Subcutaneous abdominal adipose tissue (tissue), 5 donors: ENCODE results near the gene KLK5.
"Not testable (repeated sequence)": the region's sequence is repeated elsewhere in the genome, so short reads cannot be mapped to it uniquely, and the experiment has no call there.

Experiments used
- H3K27ac ChIP-seq: one replicate; pipeline ENCODE4 v1.7.0; 2013; ENCODE audit warnings: low read depth, mild to moderate bottlenecking, inconsistent platforms, low read length, moderate library complexity
- H3K27me3 ChIP-seq, 5 donors: one replicate each; pipeline ENCODE4 v1.7.0; 2013; ENCODE audit warnings: low read length in 5 of 5, inconsistent platforms in 1 of 5; ENCODE audit not compliant: control insufficient read depth in 5 of 5, insufficient read depth in 4 of 5
- H3K36me3 ChIP-seq, 5 donors: one replicate each; pipeline ENCODE4 v1.7.0; 2013; ENCODE audit warnings: low read length in 5 of 5; ENCODE audit not compliant: control insufficient read depth in 5 of 5, insufficient read depth in 5 of 5
- H3K4me1 ChIP-seq, 5 donors: one replicate each; pipeline ENCODE4 v1.7.0; 2013; ENCODE audit warnings: low read length in 5 of 5, mild to moderate bottlenecking in 3 of 5, moderate library complexity in 1 of 5; ENCODE audit not compliant: control insufficient read depth in 5 of 5, insufficient read depth in 5 of 5
- H3K4me3 ChIP-seq, 5 donors: one replicate each; pipeline ENCODE4 v1.7.0; 2013; ENCODE audit warnings: low read length in 5 of 5, low read depth in 1 of 5
- H3K9ac ChIP-seq, 5 donors: one replicate each; pipeline ENCODE4 v1.7.0; 2013; ENCODE audit warnings: low read length in 5 of 5, mild to moderate bottlenecking in 4 of 5, moderate library complexity in 3 of 5
- H3K9me3 ChIP-seq, 5 donors: one replicate each; pipeline ENCODE4 v1.7.0; 2013; ENCODE audit warnings: low read length in 5 of 5; ENCODE audit not compliant: control insufficient read depth in 5 of 5
- donor health status: healthy.
- donor health status: healthy.
- donor health status: healthy.
- donor health status: healthy.
- donor health status: healthy.

Gene KLK5

GRCh38 chr19:50972795-50973376 is 20.0 kb upstream of the KLK5 start:
- Histone ChIP-seq H3K36me3 (no peaks in the 10 kb centered on the region), H3K4me3 (no peak overlapping the region), H3K4me1 (no peaks in the 10 kb centered on the region), H3K9me3 (no peaks in the 10 kb centered on the region), H3K9ac (no peak overlapping the region), H3K27me3 (peaks cover 14 to 29% (median 23%) of the 10 kb centered on the region in 5 donors), H3K27ac (no peak overlapping the region)

DNA sequence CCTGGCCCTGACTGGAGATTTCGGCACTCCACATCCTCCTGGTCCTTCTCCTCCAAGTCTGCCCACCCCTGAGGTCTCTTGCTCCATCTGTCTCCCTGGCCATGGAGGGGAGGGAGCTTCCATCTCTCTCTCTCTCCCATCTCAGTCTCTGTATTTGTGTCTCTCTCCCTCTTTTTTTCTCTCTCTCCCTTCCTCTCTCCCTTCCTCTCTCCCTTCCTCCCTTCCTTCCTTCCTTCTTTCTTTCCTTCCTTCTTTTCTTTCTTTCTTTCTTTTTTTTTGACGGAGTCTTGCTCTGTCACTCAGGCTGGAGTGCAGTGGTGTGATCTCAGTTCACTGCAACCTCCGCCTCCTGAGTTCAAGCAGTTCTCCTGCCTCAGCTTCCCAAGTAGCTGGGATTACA is 17.0 kb upstream of the KLK5 start:
- H3K4me3 ChIP-seq, H3K27ac ChIP-seq, H3K4me1 ChIP-seq, H3K9me3 ChIP-seq, H3K9ac ChIP-seq, H3K36me3 ChIP-seq: not testable (repeated sequence)
- H3K27me3 ChIP-seq = peaks cover 9 to 31% (median 19%) of the 10 kb centered on the region in 5 donors

- Histone ChIP-seq H3K27ac (no peak within 1 kb of the TSS), H3K9ac (no peak within 1 kb of the TSS), H3K36me3 (no peaks in the 10 kb centered on the region), H3K4me1 (no peaks in the 10 kb centered on the region), H3K27me3 (peaks cover 9 to 34% (median 19%) of the 10 kb centered on the region in 5 donors), H3K9me3 (no peaks in the 10 kb centered on the region), H3K4me3 (no peak within 1 kb of the TSS)
Observed at GRCh38 chr19:50969413-50969760, 16.5 kb upstream of the KLK5 start, which contains the start of gene KLK6. Gene KLK6, minus strand, starts transcription at chr19:50969591. Its CDS starts 1,487 bp downstream, at chr19:50968104.

- Histone ChIP-seq H3K36me3 (no peaks in the 10 kb centered on the region), H3K9ac (no peak overlapping the region), H3K27ac (no peak overlapping the region), H3K27me3 (peaks cover 9 to 34% (median 19%) of the 10 kb centered on the region in 5 donors), H3K4me3 (no peak overlapping the region), H3K4me1 (no peaks in the 10 kb centered on the region), H3K9me3 (no peaks in the 10 kb centered on the region)
Observed at GRCh38 chr19:50968716-50969412, 16.0 kb upstream of the KLK5 start.

GRCh38 chr19:50967929-50968715 is 15.3 kb upstream of the KLK5 start:
- Histone ChIP-seq H3K9ac (no peak overlapping the region), H3K27me3 (peaks cover 9 to 34% (median 19%) of the 10 kb centered on the region in 5 donors), H3K36me3 (no peaks in the 10 kb centered on the region), H3K9me3 (no peaks in the 10 kb centered on the region), H3K4me1 (no peaks in the 10 kb centered on the region), H3K4me3 (no peak overlapping the region), H3K27ac (no peak overlapping the region)

GRCh38 chr19:50964266-50964665 is 11.4 kb upstream of the KLK5 start:
- Histone ChIP-seq H3K27me3 (peaks cover 4 to 22% (median 14%) of the 10 kb centered on the region in 5 donors), H3K9me3 (peaks cover 0 to 10% (median 5%) of the 10 kb centered on the region in 5 donors), H3K4me1 (no peaks in the 10 kb centered on the region), H3K36me3 (no peaks in the 10 kb centered on the region), H3K9ac (no peak overlapping the region), H3K27ac (no peak overlapping the region), H3K4me3 (no peak overlapping the region)

GRCh38 chr19:50963381-50963780 is 10.5 kb upstream of the KLK5 start:
- Histone ChIP-seq H3K27ac (no peak overlapping the region), H3K36me3 (no peaks in the 10 kb centered on the region), H3K9ac (no peak overlapping the region), H3K4me1 (no peaks in the 10 kb centered on the region), H3K27me3 (peaks cover 7 to 21% (median 19%) of the 10 kb centered on the region in 5 donors), H3K9me3 (peaks cover 0 to 10% (median 5%) of the 10 kb centered on the region in 5 donors), H3K4me3 (no peak overlapping the region)

GRCh38 chr19:50962245-50962644 is 9.4 kb upstream of the KLK5 start:
- H3K27ac ChIP-seq = no peak overlapping the region
- H3K27me3 ChIP-seq = peaks cover 6 to 28% (median 22%) of the 10 kb centered on the region in 5 donors
- H3K9ac ChIP-seq = no peak overlapping the region
- H3K4me3 ChIP-seq = no peak overlapping the region
- no peaks in the 10 kb centered on the region for H3K36me3 ChIP-seq
- peaks cover 0 to 10% (median 6%) of the 10 kb centered on the region in 5 donors for H3K9me3 ChIP-seq
- no peaks in the 10 kb centered on the region for H3K4me1 ChIP-seq

DNA sequence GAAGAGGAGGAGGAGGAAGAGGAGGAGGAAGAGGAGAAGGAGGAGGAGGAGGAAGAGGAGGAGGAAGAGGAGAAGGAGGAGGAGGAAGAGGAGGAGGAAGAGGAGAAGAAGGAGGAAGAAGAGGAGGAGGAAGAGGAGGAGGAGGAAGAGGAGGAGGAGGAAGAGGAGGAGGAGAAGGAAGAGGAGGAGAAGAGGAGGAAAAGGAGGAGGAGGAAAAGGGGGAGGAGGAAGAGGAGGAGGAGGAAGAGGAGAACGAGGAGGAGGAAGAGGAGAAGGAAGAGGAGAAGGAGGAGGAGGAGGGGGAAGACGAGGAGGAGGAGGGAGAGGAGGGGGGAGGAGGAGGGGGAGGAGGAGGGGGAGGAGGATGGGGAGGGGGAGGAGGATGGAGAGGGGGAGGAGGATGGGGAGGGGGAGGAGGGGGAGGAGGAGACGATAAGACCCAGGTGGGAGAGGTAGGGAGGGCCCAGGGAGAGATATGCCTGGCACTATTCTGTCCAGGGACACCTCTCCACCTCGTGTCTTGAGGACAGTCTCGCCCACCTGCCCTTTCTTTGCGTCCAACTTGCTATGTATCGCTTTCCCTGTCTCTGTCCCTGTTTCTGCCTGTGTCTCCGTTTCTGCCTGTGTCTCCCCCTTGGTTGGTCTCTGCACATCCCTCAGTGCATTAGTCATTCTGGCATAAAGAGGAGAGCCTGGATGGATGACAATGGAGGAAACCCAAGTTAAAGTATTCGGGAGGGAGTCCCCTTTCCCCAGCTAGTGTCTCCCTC is 7.1 kb upstream of the KLK5 start:
- no peak overlapping the region for H3K4me3 ChIP-seq
- peaks cover 0 to 10% (median 6%) of the 10 kb centered on the region in 5 donors for H3K9me3 ChIP-seq
- H3K27me3 ChIP-seq = peaks cover 7 to 20% (median 12%) of the 10 kb centered on the region in 5 donors
- no peak overlapping the region for H3K9ac ChIP-seq
- H3K36me3 ChIP-seq = no peaks in the 10 kb centered on the region
- no peaks in the 10 kb centered on the region for H3K4me1 ChIP-seq
- H3K27ac ChIP-seq = no peak overlapping the region
